ENCODE data around the gene TMEM87B.

DNA sequence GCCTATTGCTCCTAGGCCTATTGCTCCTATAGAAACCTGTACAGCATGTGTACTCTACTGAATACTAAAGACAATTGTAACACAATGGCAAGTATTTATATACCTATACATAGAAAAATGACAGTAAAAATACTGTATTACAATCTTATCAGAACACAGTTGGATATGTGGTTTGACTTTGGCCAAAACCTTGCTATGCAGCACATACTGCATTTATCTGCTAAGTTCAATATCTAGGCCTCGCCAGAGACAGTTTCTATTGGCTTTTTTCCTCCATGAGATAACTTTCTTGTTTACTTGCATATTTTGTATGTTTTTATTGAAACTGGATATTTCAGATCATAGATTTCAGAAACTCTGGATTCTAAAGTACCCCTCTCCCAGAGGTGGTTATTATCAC, 19.3 kb upstream of the TMEM87B start:
- TF ChIP-seq CTCF (IDR thresholded peaks at IDR 0.05; ENCODE audit: low read length) (no peak), EZH2 (IDR thresholded peaks at IDR 0.05; ENCODE audit: borderline replicate concordance, low read length) (no peak)
